KG1 (cell line): ENCODE measurements around the gene ZNF599.

Source experiments
- DNase-seq: peaks from one replicate; lab custom pipeline; 2025; lab: John Stamatoyannopoulos, UW

Gene ZNF599

GRCh38 chr19:34744896-34745690 lies 27.9 kb downstream of the ZNF599 start:
- DNase-seq: no peak

- peak; percentile 44 for DNase-seq
Observed at GRCh38 chr19:34734537-34735103, 38.4 kb downstream of the ZNF599 start.

- peak; percentile 76 for DNase-seq
Observed at GRCh38 chr19:34733746-34734536, 39.1 kb downstream of the ZNF599 start, which contains the start of gene ZNF181. ZNF181 (plus strand) TSS chr19:34734243; CDS start chr19:34735038, 795 bp downstream.

GRCh38 chr19:34733266-34733745 lies 39.7 kb downstream of the ZNF599 start:
- DNase-seq: peak; percentile 73

- DNase-seq: no peak
Observed at GRCh38 chr19:34732612-34733211, 40.3 kb downstream of the ZNF599 start.

GRCh38 chr19:34731964-34732363 lies 41.1 kb downstream of the ZNF599 start:
- no peak for DNase-seq

- no peak for DNase-seq
Observed at GRCh38 chr19:34731019-34731829, 41.8 kb downstream of the ZNF599 start.

GRCh38 chr19:34725400-34725799 lies 47.6 kb downstream of the ZNF599 start:
- no peak for DNase-seq

GRCh38 chr19:34722353-34722752 lies 50.7 kb downstream of the ZNF599 start:
- DNase-seq: no peak

- no peak for DNase-seq
Observed at GRCh38 chr19:34715357-34715756, 57.7 kb downstream of the ZNF599 start.

- no peak for DNase-seq
Observed at GRCh38 chr19:34713262-34713637, 59.8 kb downstream of the ZNF599 start.

- peak; percentile 39 for DNase-seq
Observed at GRCh38 chr19:34712395-34713261, 60.4 kb downstream of the ZNF599 start.

- no peak for DNase-seq
Observed at GRCh38 chr19:34711890-34712289, 61.1 kb downstream of the ZNF599 start.
